HUES64 (cell line): Measurements from ENCODE around the gene REST.
"Not testable (repeated sequence)": the region's sequence is repeated elsewhere in the genome, so short reads cannot be mapped to it uniquely, and the experiment has no call there.

Experiments used
- H3K27ac ChIP-seq: 2 replicates; pipeline ENCODE4 v1.7.0; 2013; ENCODE audit warnings: low read depth, low read length, inconsistent platforms
- H3K27me3 ChIP-seq: 2 replicates; pipeline ENCODE4 v1.6.1; 2013; ENCODE audit warnings: mild to moderate bottlenecking, low read length; ENCODE audit not compliant: insufficient read depth
- H3K36me3 ChIP-seq: 2 replicates; pipeline ENCODE4 v1.6.1; 2013; ENCODE audit warnings: mild to moderate bottlenecking, low read length; ENCODE audit not compliant: insufficient read depth
- H3K4me1 ChIP-seq: 2 replicates; pipeline ENCODE4 v1.6.1; 2013; ENCODE audit warnings: mild to moderate bottlenecking, low read length, moderate library complexity; ENCODE audit not compliant: insufficient read depth
- H3K4me3 ChIP-seq: 2 replicates; pipeline ENCODE4 v1.5.1; 2013; ENCODE audit warnings: mild to moderate bottlenecking, low read length, moderate library complexity
- H3K9ac ChIP-seq: 2 replicates; pipeline ENCODE4 v1.6.1; 2013; ENCODE audit warnings: mild to moderate bottlenecking, low read depth, low read length
- H3K9me3 ChIP-seq: 2 replicates; pipeline ENCODE4 v1.6.1; 2013; ENCODE audit warnings: low read depth, low read length; ENCODE audit not compliant: insufficient read depth
- WGBS: fragments of 150-250, 120-280 bp; methylation state at CpG from one replicate; pipeline ENCODE4 v1.1.7; 2013; ENCODE audit warnings: missing lambda C conversion rate; 5-methylcytosine and 5-hydroxymethylcytosine counted together

The REST gene

GRCh38 chr4:56910172-56910967 lies 2.7 kb downstream of the REST start:
- Histone ChIP-seq H3K27ac (no peak overlapping the region), H3K27me3 (peaks cover 20% of the 10 kb centered on the region), H3K9me3 (no peaks in the 10 kb centered on the region), H3K9ac (peak overlapping the region; percentile 93; the same call in 1 of the 2 replicates), H3K4me1 (peaks cover 41% of the 10 kb centered on the region), H3K4me3 (peak overlapping the region; percentile 91), H3K36me3 (peaks cover 36% of the 10 kb centered on the region)
- WGBS: 63% methylated on average over 6 of the region's 6 CpGs

DNA sequence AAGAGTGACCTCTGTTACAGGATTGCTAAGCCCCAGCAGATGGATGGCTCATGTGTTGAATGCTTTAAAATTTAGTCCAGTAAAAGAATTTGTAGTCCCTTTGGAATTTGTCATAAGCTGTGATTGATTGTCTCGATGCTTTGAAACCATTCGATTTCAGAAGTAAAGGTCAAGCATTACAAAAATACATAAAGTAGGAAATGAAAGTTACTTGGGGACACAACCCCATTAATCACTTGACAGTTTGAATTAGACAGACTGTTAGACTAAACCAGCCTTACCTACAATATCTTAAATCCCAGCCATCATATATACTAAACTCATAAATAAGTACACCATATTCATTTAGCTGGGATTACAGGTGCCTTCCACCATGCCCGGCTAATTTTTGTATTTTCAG lies 6.6 kb downstream of the REST start:
- WGBS: 94% methylated on average over 3 of the region's 3 CpGs
- Histone ChIP-seq H3K4me3 (no peak overlapping the region), H3K9ac (no peak overlapping the region), H3K4me1 (peaks cover 25% of the 10 kb centered on the region), H3K27ac (no peak overlapping the region), H3K9me3 (no peaks in the 10 kb centered on the region), H3K27me3 (no peaks in the 10 kb centered on the region), H3K36me3 (peaks cover 61% of the 10 kb centered on the region)

DNA sequence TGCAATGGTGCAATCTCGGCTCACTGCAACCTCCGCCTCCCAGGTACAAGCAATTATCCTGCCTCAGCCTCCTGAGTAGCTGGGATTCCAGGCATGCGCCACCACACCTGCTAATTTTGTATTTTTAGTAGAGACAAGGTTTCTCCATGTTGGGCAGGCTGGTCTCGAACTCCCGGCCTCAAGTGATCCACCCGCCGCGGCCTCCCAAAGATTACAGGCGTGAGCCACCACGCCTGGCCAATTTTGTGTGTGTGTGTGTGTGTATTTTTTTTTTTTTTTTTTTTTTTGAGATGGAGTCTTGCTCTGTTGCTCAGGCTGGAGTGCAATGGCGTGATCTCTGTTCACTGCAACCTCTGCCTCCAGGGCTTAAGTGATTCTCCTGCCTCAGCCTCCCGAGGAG lies 7.3 kb downstream of the REST start:
- not testable (repeated sequence) for H3K4me3 ChIP-seq, H3K27me3 ChIP-seq, H3K9me3 ChIP-seq, H3K9ac ChIP-seq, H3K27ac ChIP-seq
- peaks cover 68% of the 10 kb centered on the region for H3K36me3 ChIP-seq
- peaks cover 20% of the 10 kb centered on the region for H3K4me1 ChIP-seq
- WGBS: 95% methylated on average over 12 of the region's 12 CpGs

- Histone ChIP-seq H3K9ac (no peak overlapping the region), H3K4me1 (no peaks in the 10 kb centered on the region), H3K27me3 (no peaks in the 10 kb centered on the region), H3K27ac (no peak overlapping the region), H3K9me3 (no peaks in the 10 kb centered on the region), H3K36me3 (peaks cover 75% of the 10 kb centered on the region), H3K4me3 (no peak overlapping the region)
- WGBS: 95% methylated on average over 2 of the region's 2 CpGs
Observed at GRCh38 chr4:56927196-56927595, 19.5 kb downstream of the REST start.

- peaks cover 66% of the 10 kb centered on the region for H3K36me3 ChIP-seq
- H3K9me3 ChIP-seq: no peaks in the 10 kb centered on the region
- 93% methylated on average over 7 of the region's 7 CpGs for WGBS
- no peak overlapping the region for H3K9ac ChIP-seq
- H3K4me1 ChIP-seq: no peaks in the 10 kb centered on the region
- no peak overlapping the region for H3K4me3 ChIP-seq
- H3K27me3 ChIP-seq: no peaks in the 10 kb centered on the region
- no peak overlapping the region for H3K27ac ChIP-seq
Observed at GRCh38 chr4:56930638-56931037, 22.9 kb downstream of the REST start.

DNA sequence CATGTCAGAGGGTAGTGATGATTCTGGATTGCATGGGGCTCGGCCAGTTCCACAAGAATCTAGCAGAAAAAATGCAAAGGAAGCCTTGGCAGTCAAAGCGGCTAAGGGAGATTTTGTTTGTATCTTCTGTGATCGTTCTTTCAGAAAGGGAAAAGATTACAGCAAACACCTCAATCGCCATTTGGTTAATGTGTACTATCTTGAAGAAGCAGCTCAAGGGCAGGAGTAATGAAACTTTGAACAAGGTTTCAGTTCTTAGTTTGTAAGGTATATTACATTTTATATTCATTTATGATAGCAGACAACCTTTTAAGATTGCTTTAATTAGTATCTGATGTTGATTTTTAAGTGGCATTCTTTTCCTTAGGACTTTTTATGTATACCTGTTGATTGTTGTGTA lies 24.2 kb downstream of the REST start:
- no peak overlapping the region for H3K9ac ChIP-seq

DNA sequence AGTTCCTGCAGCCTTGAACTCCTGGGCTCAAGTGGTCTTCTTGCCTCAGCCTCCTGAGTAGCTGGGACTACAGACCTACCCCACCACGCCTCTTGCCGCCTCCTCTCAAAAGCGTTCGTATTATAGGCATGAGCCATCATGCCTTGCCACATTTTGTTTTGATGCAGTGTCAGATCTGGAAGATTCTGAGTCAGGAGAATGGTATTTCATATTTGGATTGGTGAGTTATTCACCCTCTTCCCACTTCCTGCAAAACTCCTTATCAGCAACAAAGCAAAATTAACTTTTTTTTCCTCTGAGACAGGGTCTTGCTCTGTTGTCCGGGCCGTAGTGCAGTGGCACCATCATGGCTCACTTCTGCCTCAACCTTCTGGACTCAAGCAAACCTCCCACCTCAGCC lies 29.6 kb downstream of the REST start:
- Histone ChIP-seq H3K27me3 (no peaks in the 10 kb centered on the region), H3K4me3 (no peak overlapping the region), H3K27ac (no peak overlapping the region), H3K9ac (no peak overlapping the region), H3K9me3 (no peaks in the 10 kb centered on the region), H3K36me3 (peaks cover 23% of the 10 kb centered on the region), H3K4me1 (no peaks in the 10 kb centered on the region)
- WGBS: 97% methylated on average over 6 of the region's 6 CpGs

More for the DNA sequence above, 24.2 kb downstream of the REST start:
- Histone ChIP-seq H3K27ac (no peak overlapping the region), H3K9me3 (no peaks in the 10 kb centered on the region), H3K27me3 (no peaks in the 10 kb centered on the region), H3K36me3 (peaks cover 57% of the 10 kb centered on the region), H3K4me3 (no peak overlapping the region), H3K4me1 (no peaks in the 10 kb centered on the region)
- 86% methylated on average over 4 of the region's 4 CpGs for WGBS

DNA sequence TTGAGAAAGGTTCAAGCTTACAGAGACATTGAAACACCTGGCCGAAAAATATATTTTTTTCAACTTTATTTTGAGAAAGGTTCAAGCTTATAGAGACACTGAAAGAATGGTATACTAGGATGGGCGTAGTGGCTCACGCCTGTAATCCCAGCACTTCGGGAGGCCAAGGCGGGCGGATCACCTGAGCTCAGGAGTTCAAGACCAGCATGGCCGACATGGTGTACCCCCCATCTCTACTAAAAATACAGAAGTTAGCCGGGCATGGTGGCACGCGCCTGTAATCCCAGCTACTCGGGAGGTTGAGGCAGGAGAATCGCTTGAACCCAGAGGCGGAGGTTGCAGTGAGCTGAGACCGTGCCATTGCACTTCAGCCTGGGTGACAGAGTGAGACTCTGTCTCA lies 32.1 kb downstream of the REST start:
- H3K9me3 ChIP-seq: not testable (repeated sequence)
- 97% methylated on average over 14 of the region's 14 CpGs for WGBS

GRCh38 chr4:56940403-56940802 lies 32.7 kb downstream of the REST start:
- Histone ChIP-seq H3K27ac (no peak overlapping the region), H3K4me1 (no peaks in the 10 kb centered on the region), H3K36me3 (peaks cover 6% of the 10 kb centered on the region), H3K4me3 (no peak overlapping the region), H3K27me3 (no peaks in the 10 kb centered on the region), H3K9me3 (no peaks in the 10 kb centered on the region), H3K9ac (no peak overlapping the region)
- WGBS: 98% methylated on average over 11 of the region's 12 CpGs

More for the DNA sequence above, 32.1 kb downstream of the REST start:
- H3K9ac ChIP-seq, H3K4me1 ChIP-seq, H3K4me3 ChIP-seq, H3K27me3 ChIP-seq, H3K36me3 ChIP-seq, H3K27ac ChIP-seq: not testable (repeated sequence)

- Histone ChIP-seq H3K36me3 (peaks cover 6% of the 10 kb centered on the region), H3K4me3 (no peak overlapping the region), H3K9ac (no peak overlapping the region), H3K27me3 (no peaks in the 10 kb centered on the region), H3K4me1 (no peaks in the 10 kb centered on the region), H3K27ac (no peak overlapping the region), H3K9me3 (no peaks in the 10 kb centered on the region)
Observed at GRCh38 chr4:56940971-56941370, 33.3 kb downstream of the REST start.

DNA sequence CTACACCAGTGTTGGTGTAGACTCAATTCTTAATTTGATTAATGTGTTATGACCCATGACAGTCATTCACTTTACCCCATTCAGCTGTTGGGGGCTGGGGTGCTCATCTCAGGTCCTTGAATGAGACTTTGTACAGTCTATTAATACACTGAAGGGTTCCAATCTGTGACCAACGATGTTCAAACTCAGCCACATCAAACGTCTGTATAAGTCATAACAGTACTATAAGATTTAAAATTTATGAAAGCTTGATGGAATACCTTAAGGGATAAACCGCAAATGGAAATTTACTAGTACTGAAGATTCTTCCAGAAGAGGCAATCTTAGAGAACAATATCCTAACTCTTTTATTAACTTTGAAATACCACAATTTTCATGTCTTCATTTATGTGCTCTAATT lies 33.7 kb downstream of the REST start:
- H3K9me3 ChIP-seq: no peaks in the 10 kb centered on the region
- WGBS: 100% methylated on average over 2 of the region's 3 CpGs
- H3K4me3 ChIP-seq: no peak overlapping the region
- H3K27ac ChIP-seq: no peak overlapping the region
- no peak overlapping the region for H3K9ac ChIP-seq
- H3K4me1 ChIP-seq: no peaks in the 10 kb centered on the region
- H3K27me3 ChIP-seq: no peaks in the 10 kb centered on the region
- peaks cover 6% of the 10 kb centered on the region for H3K36me3 ChIP-seq
